ENCODE data around the gene CASK. TPM values are rescaled to one million over a fixed set of nuclear protein-coding genes. Genes with fewer than 3 reads are reported as not detected.

CASK gene, protein sequence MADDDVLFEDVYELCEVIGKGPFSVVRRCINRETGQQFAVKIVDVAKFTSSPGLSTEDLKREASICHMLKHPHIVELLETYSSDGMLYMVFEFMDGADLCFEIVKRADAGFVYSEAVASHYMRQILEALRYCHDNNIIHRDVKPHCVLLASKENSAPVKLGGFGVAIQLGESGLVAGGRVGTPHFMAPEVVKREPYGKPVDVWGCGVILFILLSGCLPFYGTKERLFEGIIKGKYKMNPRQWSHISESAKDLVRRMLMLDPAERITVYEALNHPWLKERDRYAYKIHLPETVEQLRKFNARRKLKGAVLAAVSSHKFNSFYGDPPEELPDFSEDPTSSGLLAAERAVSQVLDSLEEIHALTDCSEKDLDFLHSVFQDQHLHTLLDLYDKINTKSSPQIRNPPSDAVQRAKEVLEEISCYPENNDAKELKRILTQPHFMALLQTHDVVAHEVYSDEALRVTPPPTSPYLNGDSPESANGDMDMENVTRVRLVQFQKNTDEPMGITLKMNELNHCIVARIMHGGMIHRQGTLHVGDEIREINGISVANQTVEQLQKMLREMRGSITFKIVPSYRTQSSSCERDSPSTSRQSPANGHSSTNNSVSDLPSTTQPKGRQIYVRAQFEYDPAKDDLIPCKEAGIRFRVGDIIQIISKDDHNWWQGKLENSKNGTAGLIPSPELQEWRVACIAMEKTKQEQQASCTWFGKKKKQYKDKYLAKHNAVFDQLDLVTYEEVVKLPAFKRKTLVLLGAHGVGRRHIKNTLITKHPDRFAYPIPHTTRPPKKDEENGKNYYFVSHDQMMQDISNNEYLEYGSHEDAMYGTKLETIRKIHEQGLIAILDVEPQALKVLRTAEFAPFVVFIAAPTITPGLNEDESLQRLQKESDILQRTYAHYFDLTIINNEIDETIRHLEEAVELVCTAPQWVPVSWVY
- total RNA-seq (2014; rRNA removed; shearing (Covaris generic)): 31.5 and 52.7 TPM in 2 replicates

DNA sequence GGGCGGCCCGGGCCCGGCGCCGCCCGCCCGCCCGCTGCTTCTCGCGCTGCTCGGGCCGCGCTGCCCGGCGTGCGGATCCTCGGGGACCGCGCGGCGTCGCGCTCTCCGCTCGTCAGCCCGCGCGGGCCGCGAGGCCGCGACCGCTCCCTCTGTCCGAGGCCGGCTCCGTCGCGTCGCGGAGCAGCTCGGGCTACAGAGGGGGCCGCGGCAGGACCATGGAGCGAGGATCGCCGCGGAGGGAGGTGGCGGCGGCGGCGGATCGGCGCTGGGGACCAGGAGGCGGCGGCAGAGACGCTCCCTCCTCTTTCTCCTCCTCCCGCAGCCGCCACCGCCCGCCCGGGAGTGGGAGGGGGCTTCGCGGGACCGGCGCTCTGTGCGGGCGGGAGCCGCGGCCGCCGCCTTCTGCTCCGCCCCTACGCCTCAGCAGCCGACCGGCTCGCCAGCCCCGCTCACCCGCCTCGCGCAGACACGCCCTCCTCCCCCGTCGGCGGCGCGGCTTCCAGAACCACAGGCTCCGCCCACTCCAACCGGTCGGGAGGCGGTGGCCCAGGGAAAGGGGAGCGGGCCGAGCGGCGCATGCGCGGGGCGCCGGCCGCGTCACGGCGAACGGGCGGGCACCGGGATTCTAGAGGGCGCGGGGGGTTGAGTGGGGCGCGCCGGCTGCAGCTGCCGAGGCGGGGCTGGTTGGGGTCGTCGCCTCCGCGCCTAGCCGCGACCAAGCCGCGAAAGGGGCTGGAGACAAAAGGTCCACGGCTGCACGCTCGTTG is at the start of gene CASK:
Gene CASK, minus strand, starts transcription at position 344 of the 767 bp plus-strand sequence. CDS start 566 bp downstream, outside the sequence.
- peak; percentile 91 for DNase-seq (ENCODE audit: low read depth)

DNA sequence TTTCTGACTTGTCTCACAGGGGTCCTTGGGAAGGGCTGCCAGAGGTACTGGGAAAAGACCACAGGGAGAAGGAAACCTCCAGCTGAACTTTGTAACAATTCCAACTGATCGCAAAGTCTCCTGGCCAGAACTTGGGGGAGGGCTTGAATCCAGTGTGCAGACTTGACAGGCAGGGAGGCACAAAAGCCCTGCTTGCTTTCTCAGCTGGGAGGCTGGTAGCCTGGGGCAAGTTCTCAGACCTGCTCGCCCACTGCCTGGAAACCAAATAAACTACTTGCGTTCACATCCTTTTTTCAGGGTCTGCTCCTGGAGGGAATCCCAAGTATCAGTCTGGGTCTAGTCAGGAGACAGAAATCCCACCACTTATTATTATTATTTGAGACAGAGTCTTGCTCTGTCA is 48.0 kb upstream of the CASK start:
- peak; percentile 44 for DNase-seq (ENCODE audit: low read depth)

DNA sequence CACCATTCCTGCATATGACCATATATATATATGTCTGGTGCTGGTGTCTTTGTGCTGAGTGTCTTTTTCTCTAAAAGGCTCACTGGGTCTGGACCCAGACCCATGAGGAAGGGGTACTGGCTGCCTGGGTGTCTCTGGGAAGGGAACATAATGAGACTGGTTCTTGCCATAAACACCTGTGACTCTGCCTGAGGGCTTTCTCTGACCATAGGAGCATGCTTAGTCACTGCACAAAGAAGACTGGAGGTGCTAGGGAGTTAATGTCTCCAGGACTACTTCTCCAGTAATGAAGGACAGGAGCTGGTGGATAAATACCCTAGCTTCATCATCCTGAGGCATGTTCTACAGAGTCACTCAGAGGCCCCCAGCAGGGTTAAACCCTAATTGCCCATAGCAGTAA is 47.1 kb upstream of the CASK start:
- peak; percentile 41 for DNase-seq (ENCODE audit: low read depth)

DNA sequence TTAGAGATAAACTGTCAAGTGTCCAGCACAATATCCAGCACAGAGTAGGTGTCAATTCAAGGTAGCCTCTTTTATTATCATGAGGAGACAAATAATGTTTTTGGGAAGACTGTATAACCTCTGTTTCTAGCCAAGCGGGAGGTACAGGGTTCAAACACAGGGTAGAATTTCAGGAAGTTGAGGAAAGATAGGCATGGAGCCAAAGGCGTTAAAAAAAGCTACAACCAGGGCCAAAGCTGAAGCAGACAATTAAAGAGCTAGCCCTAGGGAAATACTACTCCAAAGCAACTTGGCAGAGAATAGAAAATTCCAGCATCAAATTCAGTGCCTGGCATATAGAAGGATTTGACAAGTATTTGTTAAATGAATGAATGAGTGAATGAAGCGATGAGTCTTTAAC is 40.0 kb upstream of the CASK start:
- no peak for DNase-seq (ENCODE audit: low read depth)

DNA sequence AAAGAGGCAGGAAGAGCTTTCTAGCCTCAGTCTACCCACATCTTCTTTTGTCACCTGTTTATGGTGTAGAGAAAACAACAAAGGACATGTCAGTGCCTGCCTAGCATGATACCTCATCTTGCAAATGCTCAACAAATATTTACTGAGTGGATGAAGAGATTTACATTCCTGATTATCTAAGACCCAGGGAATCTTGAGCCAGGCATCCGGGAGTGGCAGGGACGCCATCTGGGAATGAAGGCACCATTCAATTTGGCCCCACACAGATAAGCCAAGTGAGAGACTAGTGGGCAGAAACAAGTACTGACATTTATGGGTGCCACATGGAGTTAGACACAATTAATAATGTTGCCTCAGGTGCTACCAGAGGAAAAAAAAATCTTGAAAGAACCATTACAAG is 36.8 kb upstream of the CASK start:
- no peak for DNase-seq (ENCODE audit: low read depth)

DNA sequence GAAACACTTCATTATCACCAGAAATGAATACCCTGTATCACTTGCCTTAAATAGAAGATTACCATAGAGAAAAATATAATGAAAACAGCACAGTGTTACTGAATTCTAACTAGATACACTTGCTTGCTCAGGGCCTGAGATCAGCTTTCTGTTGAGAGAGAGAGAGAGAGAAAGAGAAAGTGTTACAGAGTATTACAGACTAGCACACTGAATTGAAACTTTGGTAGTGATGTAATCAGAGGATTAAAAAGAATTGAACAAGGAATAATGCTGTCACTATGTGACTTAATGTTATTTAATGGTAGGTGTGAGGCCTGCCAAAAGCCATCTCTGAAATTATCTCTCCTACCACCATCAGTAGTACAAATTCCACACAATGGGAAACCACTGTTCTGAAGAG is 35.5 kb upstream of the CASK start:
- DNase-seq (ENCODE audit: low read depth): no peak

DNA sequence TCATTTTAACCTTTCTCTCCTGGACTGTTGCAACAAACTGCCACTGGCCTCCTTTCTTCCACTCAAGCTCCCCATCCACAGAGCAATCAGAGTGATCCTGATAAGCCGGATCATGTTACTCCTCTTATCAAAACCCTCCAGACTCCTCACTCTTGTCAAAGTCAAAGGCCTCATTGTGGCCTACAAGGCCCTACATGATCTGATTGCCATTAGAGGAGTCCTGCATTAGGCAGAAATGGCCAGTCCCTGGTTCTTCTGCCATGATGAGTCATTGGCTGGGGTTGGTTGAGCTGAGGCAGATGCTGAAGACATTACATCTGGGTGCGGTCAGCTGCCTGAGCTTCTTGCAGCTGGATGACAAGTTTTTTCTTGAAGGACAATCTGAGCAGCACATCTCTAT is 32.7 kb upstream of the CASK start:
- no peak for DNase-seq (ENCODE audit: low read depth)

DNA sequence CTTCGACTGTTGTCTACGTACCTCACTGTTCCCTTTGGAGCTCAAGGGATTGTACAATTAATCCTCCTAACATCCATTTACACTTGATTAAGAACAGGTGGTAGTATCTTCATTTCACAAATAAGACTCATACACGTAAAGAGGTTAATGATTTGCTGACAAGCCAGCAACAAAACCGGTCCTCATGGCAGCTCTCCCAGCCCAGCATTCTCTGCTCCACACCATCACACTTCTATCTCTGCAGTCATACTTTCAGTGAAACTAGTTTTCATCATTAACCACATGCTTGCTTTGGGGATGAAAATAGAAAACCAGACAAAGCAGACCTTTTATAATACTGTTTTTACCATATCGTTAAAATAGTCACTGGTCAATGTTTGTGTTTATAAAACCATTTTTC is 28.7 kb upstream of the CASK start:
- no peak for DNase-seq (ENCODE audit: low read depth)

DNA sequence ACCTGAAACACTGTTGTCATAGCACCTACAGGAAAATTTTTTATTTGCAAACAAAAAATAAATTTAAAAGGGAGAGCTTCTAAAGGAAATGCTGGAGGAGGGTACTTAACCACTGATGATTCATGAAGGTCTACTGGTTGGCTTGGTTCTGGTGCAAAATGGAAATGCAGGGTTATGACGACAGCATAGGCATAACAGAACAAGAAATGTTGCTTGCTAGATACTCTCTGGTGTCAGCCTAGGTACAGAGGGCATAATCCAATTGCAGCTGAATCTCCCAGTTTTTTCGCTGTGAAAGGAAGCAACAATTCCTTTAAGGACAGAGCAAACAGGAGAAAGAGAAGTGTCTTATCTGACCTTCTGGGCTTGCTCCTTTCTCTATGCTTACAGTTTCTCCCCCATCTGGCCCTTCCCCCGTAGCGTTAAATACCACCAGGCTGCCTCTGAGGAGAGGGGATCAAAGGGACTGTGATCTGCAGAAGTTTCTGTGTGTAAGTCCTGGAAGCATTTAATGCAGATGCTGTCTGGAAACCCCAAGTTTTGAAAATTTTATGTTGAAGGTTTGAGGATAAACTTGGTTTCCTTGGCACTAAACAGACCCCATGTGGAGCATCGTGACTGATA is 23.7 kb upstream of the CASK start:
- peak; percentile 64 for DNase-seq (ENCODE audit: low read depth)

DNA sequence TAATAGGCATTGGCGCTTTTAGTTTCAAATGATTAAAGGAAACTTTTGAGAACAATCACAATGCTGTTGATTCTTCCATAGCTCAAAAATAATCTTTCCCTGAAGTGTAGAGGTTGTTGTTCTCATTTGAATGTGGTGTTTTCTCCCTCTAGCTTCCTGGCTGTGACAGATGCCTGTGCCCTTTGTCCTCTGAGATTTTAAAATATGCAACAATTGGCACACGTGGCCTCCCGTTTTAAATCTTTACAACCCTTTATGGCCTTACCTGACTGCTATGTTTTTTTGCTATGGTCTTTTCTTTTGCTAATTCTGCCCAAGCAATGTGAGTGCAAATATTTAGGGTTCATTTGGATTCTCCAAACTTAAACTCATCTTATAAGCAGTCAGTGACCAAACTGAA is 22.9 kb upstream of the CASK start:
- no peak for DNase-seq (ENCODE audit: low read depth)

DNA sequence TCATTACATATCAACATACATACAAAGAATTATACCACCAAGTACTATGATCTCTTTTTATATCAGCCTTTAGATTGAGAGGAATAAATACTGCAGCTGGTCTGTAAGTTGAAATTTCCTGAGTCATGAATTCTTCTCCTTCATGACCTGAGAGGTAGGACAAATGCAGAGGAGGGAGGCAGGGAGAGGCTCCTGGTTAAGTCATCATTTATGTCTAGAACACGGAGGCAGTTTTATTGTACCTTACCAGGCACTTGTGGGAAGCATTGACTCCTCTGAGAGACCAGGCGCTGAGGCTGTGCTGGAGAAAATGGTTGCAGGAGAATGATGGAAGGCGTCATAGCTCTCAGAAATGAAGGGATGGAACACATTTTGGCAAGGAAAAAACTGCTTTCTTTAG is 12.5 kb upstream of the CASK start:
- peak; percentile 18 for DNase-seq (ENCODE audit: low read depth)

DNA sequence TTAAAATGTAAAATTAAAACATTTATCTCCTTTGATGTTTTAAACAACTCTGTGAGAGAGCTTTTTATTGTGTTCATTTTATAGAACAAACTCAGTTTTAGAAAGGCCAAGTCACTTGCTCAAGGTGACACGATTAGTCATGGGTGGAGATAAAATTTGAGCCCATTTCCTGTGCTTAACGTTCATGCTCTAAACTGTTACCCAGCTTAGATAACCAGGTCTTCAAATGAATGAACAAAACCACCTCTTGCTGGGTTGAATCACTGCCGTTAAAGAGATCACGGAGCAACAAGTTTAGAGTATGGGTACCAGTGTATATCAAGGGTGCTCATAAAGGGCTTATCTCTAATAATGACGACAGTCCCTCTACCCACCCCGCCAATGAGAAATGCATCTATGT is 10.2 kb upstream of the CASK start:
- peak; percentile 42 for DNase-seq (ENCODE audit: low read depth)

DNA sequence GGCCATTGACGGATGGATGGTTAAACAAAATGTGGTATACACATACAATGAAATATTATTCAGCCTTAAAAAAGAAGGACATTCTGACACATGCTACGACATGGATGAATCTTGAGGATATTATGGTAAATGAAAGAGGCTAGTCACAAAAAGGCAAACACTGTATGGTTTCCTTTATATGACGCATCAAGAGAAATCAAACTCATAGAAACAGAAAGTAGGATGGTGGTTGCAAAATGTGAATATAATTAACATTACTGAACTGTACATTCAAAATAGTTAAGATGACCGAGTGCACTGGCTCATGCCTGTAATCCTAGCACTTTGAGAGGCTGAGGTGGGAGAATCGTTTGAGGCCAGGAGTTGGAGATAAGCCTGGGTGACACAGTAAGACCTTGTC is 9.5 kb upstream of the CASK start:
- DNase-seq (ENCODE audit: low read depth): no peak

DNA sequence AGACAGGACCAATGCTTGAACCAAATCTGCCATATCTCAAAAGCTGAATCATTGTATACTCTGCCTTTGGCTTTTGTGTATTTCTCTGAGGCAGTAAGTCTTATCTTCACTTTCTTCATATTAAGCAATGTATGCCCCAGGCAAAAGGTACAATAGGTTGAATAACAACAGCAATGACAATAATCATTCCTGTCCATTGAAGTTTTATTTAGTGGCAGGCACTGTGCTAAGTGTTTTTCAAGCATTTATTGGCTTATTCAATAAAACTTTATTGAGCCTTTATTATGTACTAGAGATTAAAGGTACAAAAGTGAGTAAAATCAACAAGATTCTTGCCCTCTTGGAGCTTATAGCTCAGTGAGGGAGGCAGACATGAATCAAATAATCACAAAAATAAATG is 8.2 kb upstream of the CASK start:
- no peak for DNase-seq (ENCODE audit: low read depth)

DNA sequence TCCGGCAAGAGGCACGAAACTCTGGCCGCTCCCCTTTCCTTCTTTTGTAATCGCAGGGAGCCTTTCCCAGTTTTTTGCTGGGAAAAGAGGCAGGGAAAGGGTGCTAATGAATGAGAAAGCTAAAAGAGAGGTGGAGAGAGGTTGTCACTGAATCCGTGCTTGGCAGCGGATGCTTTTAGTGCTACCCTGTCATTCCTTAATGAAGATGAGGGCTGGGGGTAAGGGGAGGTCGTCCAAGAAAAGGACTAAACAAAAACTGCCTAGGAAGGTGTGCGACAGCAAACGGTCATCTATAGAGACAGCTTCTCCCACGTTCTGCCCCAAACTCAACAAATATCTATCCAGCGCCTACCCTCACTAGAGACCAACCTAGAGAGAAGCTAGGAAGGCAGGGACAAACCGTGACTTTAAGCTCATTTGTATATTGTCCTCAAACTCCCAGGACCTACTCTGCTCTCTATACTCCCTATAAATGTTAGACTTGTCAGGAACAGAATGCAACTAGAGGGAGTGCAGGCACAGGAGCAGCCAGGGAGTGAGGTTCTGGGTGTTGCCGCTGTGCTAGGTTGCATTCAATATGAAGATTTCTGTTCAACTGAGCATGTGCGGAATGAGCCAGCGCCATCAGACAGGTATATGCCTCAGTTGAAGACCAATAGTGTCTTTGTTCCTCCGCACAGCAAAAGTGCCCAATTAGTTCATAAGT is 777 bp upstream of the CASK start:
- peak; percentile 67 for DNase-seq (ENCODE audit: low read depth)

DNA sequence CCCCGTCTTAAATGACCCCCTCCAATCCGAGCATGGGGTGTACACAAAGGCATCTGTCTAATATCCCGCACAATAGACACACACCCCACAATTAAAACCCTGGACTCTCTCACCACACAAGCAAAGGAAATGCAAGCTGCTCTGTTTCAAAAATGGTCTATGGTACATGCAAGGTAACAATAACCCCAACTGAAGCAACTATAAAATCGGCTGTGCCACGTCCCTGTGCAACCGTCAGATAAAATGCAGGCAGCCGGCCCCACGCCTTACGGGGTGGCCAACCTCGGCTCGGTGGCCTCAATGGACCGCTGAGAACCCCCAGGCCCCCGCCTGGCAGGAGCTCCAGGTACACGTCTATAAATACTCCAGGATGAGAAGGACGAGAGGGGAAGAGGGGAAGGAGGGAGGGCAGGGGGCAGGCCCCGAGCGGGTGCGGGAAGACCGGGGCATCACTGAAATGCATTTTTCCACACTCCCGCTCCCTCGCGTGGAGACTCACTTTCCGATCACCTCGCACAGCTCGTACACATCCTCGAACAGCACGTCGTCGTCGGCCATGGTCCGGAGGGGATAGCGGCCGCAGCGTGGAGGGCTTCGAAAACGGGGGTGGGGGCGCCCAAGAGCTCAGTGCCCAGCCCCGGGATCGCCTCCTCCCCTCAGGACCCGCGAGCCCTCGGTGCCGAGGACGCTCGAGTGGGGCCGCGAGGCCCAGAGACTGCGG is 763 bp downstream of the CASK start:
- DNase-seq (ENCODE audit: low read depth): peak; percentile 26

DNA sequence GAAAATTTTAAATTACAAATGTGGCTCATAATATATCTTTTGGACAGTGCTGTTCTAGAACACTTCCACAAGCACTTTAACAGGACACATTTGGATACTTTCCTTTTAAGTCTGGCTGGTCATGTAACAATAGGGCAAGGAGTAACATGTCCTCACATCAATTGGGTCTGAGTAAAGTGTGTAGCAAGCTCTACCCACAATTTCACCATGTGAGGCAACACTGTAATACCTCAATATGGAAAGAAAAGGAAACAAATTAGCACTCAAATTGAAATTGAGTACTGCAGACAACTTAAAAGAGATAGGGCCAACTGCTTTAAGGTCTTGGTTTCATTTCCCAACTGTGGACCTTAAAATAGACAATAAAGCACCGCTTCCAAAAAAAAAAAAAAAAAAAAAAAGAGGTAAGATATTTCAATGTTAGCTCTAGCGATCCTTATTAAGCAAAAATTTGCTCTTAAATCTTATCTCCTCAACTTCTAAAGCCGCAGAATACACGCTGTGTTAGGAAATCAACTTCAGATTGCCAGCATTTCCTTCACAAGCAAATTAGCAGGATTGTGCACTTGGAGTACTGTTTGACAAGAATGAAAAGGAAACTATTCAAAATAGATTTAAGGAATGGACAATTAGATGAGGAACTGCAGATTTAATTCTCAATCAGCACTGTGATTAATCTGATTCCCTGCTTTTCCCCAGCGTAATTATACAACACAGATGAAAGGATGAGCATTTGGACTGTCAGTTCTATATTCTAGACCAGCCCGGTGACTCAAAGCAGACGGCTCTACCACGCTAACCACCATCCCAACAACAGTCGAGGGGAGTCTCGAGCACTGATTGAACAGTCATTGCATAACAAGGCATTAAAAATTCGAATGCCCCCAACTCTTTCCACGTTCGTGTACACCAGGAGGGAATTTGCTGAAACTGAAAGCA is 1.6 kb downstream of the CASK start:
- peak; percentile 57 for DNase-seq (ENCODE audit: low read depth)

DNA sequence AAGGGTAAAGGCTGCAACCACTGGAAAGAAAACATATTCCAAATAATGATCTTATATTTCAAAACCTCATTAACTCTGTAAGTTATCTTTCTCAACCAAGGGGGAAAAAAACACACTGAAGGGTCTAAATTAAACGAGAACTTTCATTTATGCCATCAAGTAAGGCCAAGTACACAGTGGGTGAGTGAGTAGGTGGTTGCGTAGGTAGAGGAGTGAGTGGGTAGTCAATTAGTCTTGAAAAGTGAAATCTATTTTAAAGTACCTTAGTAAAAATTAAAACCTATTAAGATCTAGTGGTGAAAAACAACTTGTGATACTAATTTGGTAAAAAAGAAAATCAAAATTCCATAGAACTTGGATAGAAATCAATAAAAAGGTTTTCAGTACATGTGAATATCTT is 3.5 kb downstream of the CASK start:
- no peak for DNase-seq (ENCODE audit: low read depth)

DNA sequence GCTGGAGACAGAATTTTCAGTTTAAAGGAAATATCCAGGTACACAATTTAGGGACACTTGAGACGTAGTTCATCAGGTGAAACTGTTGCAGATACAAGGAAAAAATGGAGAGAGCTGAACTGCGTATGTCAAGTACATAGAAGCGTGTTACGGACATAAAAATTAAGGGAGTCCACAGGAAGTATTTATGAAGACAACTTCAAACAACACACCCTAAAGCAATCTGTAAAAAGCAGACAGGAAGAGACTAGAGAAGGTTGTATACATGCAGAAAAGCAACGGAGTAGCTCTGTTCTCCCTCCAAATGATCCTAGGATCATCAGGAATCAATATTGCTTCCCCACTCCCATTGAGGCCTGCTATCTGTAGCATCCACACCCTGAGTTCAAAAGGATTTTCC is 5.8 kb downstream of the CASK start:
- DNase-seq (ENCODE audit: low read depth): no peak

Data from M059J (cell line).